ENCODE measurements around the gene HECW1.

DNA sequence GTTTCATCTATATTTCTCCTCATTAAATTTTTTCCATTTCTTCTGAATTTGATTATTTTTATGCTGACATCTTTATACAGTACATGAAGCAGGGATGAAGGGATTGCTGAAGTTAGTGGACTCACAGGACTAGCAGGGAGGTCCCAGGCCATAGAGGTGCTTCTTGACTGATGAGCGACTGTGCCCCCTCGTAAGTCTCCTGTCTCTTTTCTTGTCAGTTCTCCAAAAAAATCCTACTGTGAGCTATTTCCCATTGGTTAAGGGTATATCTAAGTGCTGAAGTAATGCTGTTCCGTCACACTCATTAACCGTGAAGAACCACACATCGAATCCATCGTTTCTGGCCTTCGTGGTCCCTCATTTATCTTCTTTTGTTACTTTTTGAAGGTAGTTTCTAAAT is 27.7 kb downstream of the HECW1 start:
- TF ChIP-seq POLR2AphosphoS5 (IDR thresholded peaks at IDR 0.05): no peak
- TF ChIP-seq, protein P1, sequence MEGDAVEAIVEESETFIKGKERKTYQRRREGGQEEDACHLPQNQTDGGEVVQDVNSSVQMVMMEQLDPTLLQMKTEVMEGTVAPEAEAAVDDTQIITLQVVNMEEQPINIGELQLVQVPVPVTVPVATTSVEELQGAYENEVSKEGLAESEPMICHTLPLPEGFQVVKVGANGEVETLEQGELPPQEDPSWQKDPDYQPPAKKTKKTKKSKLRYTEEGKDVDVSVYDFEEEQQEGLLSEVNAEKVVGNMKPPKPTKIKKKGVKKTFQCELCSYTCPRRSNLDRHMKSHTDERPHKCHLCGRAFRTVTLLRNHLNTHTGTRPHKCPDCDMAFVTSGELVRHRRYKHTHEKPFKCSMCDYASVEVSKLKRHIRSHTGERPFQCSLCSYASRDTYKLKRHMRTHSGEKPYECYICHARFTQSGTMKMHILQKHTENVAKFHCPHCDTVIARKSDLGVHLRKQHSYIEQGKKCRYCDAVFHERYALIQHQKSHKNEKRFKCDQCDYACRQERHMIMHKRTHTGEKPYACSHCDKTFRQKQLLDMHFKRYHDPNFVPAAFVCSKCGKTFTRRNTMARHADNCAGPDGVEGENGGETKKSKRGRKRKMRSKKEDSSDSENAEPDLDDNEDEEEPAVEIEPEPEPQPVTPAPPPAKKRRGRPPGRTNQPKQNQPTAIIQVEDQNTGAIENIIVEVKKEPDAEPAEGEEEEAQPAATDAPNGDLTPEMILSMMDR (IDR thresholded peaks at IDR 0.05): no peak

All from breast epithelium (tissue), 3 donors.